Loucy (cell line): Measurements from ENCODE around the gene ZNF770.

ENCODE experiments used
- H2AFZ ChIP-seq: fragments of 200-600 bp; sonication (generic); 2 replicates; pipeline ENCODE4 v1.6.0; 2016; ENCODE audit warnings: antibody characterized with exemption, mild to moderate bottlenecking, low read length, moderate library complexity
- H3F3A ChIP-seq: fragments of 200-600 bp; 2 replicates; pipeline ENCODE4 v1.6.0; 2016; ENCODE audit warnings: antibody characterized with exemption, low read depth, mild to moderate bottlenecking
- H3K27me3 ChIP-seq: fragments of 200-600 bp; sonication (generic); 2 replicates; pipeline ENCODE4 v1.6.1; 2014; ENCODE audit warnings: low read length, mild to moderate bottlenecking; ENCODE audit not compliant: insufficient read depth, poor library complexity, severe bottlenecking
- H3K36me3 ChIP-seq: fragments of 200-600 bp; sonication (generic); 2 replicates; pipeline ENCODE4 v1.6.1; 2016; ENCODE audit warnings: low read length; ENCODE audit not compliant: insufficient read depth
- H3K4me1 ChIP-seq: fragments of 200-600 bp; sonication (generic); 2 replicates; pipeline ENCODE4 v1.5.1; 2014; ENCODE audit warnings: low read length, mild to moderate bottlenecking; ENCODE audit not compliant: insufficient read depth, poor library complexity, severe bottlenecking
- H3K4me2 ChIP-seq: fragments of 200-600 bp; sonication (generic); 2 replicates; pipeline ENCODE4 v1.6.0; 2014; ENCODE audit warnings: antibody characterized with exemption, low read length, low read depth, mild to moderate bottlenecking; ENCODE audit not compliant: poor library complexity, severe bottlenecking
- H3K4me3 ChIP-seq: fragments of 200-600 bp; sonication (generic); 2 replicates; pipeline ENCODE4 v1.5.1; 2014; ENCODE audit warnings: low read length, mild to moderate bottlenecking, mixed read lengths; ENCODE audit not compliant: poor library complexity, severe bottlenecking
- H3K79me2 ChIP-seq: fragments of 200-600 bp; sonication (generic); 2 replicates; pipeline ENCODE4 v1.6.1; 2014; ENCODE audit warnings: low read length; ENCODE audit not compliant: insufficient read depth
- H3K9ac ChIP-seq: fragments of 200-600 bp; sonication (generic); 2 replicates; pipeline ENCODE4 v1.6.0; 2014; ENCODE audit warnings: mild to moderate bottlenecking, low read depth, low read length, moderate library complexity; ENCODE audit not compliant: poor library complexity, severe bottlenecking
- H3K9me2 ChIP-seq: fragments of 200-600 bp; sonication (generic); replicated peaks from 2 replicates; pipeline ENCODE4 v1.6.1; 2016; ENCODE audit warnings: low read depth, low read length, mixed read lengths
- H3K9me3 ChIP-seq: fragments of 200-600 bp; sonication (generic); 2 replicates; pipeline ENCODE4 v1.6.1; 2014; ENCODE audit warnings: mild to moderate bottlenecking, antibody characterized with exemption, low read length, low read depth; ENCODE audit not compliant: insufficient read depth
- H4K20me1 ChIP-seq: fragments of 200-600 bp; sonication (generic); 2 replicates; pipeline ENCODE4 v1.6.0; 2014; ENCODE audit warnings: antibody characterized with exemption, low read length, mild to moderate bottlenecking; ENCODE audit not compliant: insufficient read depth, poor library complexity, severe bottlenecking
- CTCF ChIP-seq: fragments of 200-600 bp; sonication (generic); conservative IDR thresholded peaks from 2 replicates; pipeline ENCODE4 v1.5.1; 2014; ENCODE audit warnings: mild to moderate bottlenecking, antibody characterized with exemption, low read length
- EZH2phosphoT487 ChIP-seq: fragments of 200-600 bp; IDR thresholded peaks from 2 replicates; pipeline ENCODE4 v1.6.1; 2018; ENCODE audit warnings: antibody characterized with exemption, mild to moderate bottlenecking, moderate library complexity, borderline replicate concordance

Gene ZNF770

GRCh38 chr15:35013370-35013769 is 25.3 kb upstream of the ZNF770 start:
- H3K4me2 ChIP-seq: no peak overlapping the region
- no peaks in the 10 kb centered on the region for H3K36me3 ChIP-seq
- H2AFZ ChIP-seq: no peak overlapping the region
- no peaks in the 10 kb centered on the region for H3K79me2 ChIP-seq
- no peaks in the 10 kb centered on the region for H3K4me1 ChIP-seq
- no peak overlapping the region for H3K4me3 ChIP-seq
- TF ChIP-seq EZH2phosphoT487 (no peak), CTCF (no peak)
- H3K9me3 ChIP-seq: no peaks in the 10 kb centered on the region
- H3K27me3 ChIP-seq: no peaks in the 10 kb centered on the region
- no peak overlapping the region for H3K9ac ChIP-seq
- H3K9me2 ChIP-seq: no peaks in the 10 kb centered on the region
- no peaks in the 10 kb centered on the region for H3F3A ChIP-seq
- H4K20me1 ChIP-seq: no peaks in the 10 kb centered on the region

- Histone ChIP-seq H3K79me2 (no peaks in the 10 kb centered on the region), H3F3A (no peaks in the 10 kb centered on the region), H3K4me2 (no peak overlapping the region), H3K4me1 (peaks cover 4% of the 10 kb centered on the region), H3K9me3 (no peaks in the 10 kb centered on the region), H2AFZ (peak overlapping the region; percentile 65; the same call in 1 of the 2 replicates), H3K9me2 (no peaks in the 10 kb centered on the region), H3K9ac (no peak overlapping the region), H4K20me1 (no peaks in the 10 kb centered on the region), H3K36me3 (no peaks in the 10 kb centered on the region), H3K4me3 (no peak overlapping the region), H3K27me3 (no peaks in the 10 kb centered on the region)
- TF ChIP-seq CTCF (no peak), EZH2phosphoT487 (no peak)
Measured at GRCh38 chr15:35007397-35007796, 19.3 kb upstream of the ZNF770 start.

- Histone ChIP-seq H3K79me2 (no peaks in the 10 kb centered on the region), H3K27me3 (no peaks in the 10 kb centered on the region), H3K36me3 (no peaks in the 10 kb centered on the region), H3K4me1 (peaks cover 4% of the 10 kb centered on the region), H3K9ac (no peak overlapping the region), H4K20me1 (no peaks in the 10 kb centered on the region), H3K9me3 (no peaks in the 10 kb centered on the region), H3K4me2 (no peak overlapping the region), H3K4me3 (no peak overlapping the region), H3K9me2 (no peaks in the 10 kb centered on the region), H3F3A (no peaks in the 10 kb centered on the region), H2AFZ (no peak overlapping the region)
- TF ChIP-seq EZH2phosphoT487 (no peak), CTCF (no peak)
Measured at GRCh38 chr15:35005933-35006332, 17.8 kb upstream of the ZNF770 start.
